Transverse colon (tissue), 4 donors: ENCODE results near the gene HPSE2. TPM values are rescaled to one million over a fixed set of nuclear protein-coding genes. Genes with fewer than 3 reads are reported as not detected.

Experiments
- DNase-seq: peaks from one replicate; pipeline ENCODE4 v3.0.0-alpha.2; 2019
- H3K27ac ChIP-seq, 4 donors: fragments of 200-600 bp; sonication (generic); 2 replicates each; pipeline ENCODE4 v1.5.1; 2016 to 2018; ENCODE audit warnings: inconsistent platforms in 4 of 4
- H3K27me3 ChIP-seq: fragments of 200-600 bp; sonication (generic); 2 replicates; pipeline ENCODE4 v1.5.1; 2017; ENCODE audit warnings: inconsistent platforms
- H3K36me3 ChIP-seq, 4 donors: fragments of 200-600 bp; sonication (generic); 2 replicates each; pipeline ENCODE4 v1.5.1; 2017 to 2019; ENCODE audit warnings: inconsistent platforms in 4 of 4
- H3K4me1 ChIP-seq, 4 donors: fragments of 200-600 bp; sonication (generic); 2 replicates each; pipeline ENCODE4 v1.5.1; 2017 to 2020; ENCODE audit warnings: inconsistent platforms in 4 of 4
- H3K4me3 ChIP-seq, 4 donors: fragments of 200-600 bp; sonication (generic); 1 replicate in 1 of 4; 2 replicates in 3 of 4; pipeline versions ENCODE4 v1.5.1 to v1.6.1; 2017 to 2019; ENCODE audit warnings: inconsistent platforms in 4 of 4
- H3K9me3 ChIP-seq, 2 donors: fragments of 200-600 bp; sonication (generic); 2 replicates each; pipeline ENCODE4 v1.5.1; 2017 to 2019; ENCODE audit warnings: inconsistent platforms in 2 of 2
- CTCF ChIP-seq, 5 experiments: fragments of 200-600 bp in 3 of 5; fragments of 450-650 bp in 2 of 5; sonication (generic) in 3 of 5; IDR thresholded peaks; 1 replicate in 2 of 5; 2 replicates in 3 of 5; pipeline ENCODE4 v1.5.1; 2016 to 2017; ENCODE audit warnings: antibody characterized with exemption in 5 of 5, inconsistent platforms in 3 of 5, mild to moderate bottlenecking in 2 of 5, moderate library complexity in 1 of 5
- EP300 ChIP-seq: sonication (generic); formaldehyde crosslinking; IDR thresholded peaks from one replicate; pipeline ENCODE4 v1.6.1; 2017; ENCODE audit warnings: antibody characterized with exemption, low read depth
- POLR2A ChIP-seq: fragments of 450-650 bp; IDR thresholded peaks from one replicate; pipeline ENCODE4 v1.6.1; 2016; ENCODE audit warnings: antibody characterized with exemption, mild to moderate bottlenecking, moderate library complexity
- POLR2AphosphoS5 ChIP-seq, 3 donors: sonication (generic); formaldehyde crosslinking; IDR thresholded peaks; one replicate each; pipeline ENCODE4 v1.6.1; 2016; ENCODE audit warnings: antibody characterized with exemption in 3 of 3
- WGBS, 2 donors: methylation state at CpG; one replicate each; pipeline ENCODE4 v1.1.5; 2018; ENCODE audit warnings: low coverage in 1 of 2; 5-methylcytosine and 5-hydroxymethylcytosine counted together
- in situ Hi-C, 4 donors: fragments of 200-750 bp; cut with MboI; loops; one replicate each; pipeline versions ENCODE4 v1.15.0 to v1.15.1; 2017; ENCODE audit warnings: low sequenced_read_pairs in 3 of 4, low pct_ligation_motif_present in 1 of 4, low pct_unique_long_range_greater_than_20kb in 1 of 4
- intact Hi-C: fragments of 100-400 bp; cut with DNase I; formaldehyde crosslinking; loops from one replicate; pipeline ENCODE4 v1.15.1; 2023; ENCODE audit warnings: low total_unique reads
- total RNA-seq, 4 donors: library from RNA; depleted of rRNA; stranded (reverse); fragments of >200 nt; gene quantifications; one replicate each; pipeline ENCODE4 v1.1.0, GENCODE V29; 2016

The HPSE2 gene
- total RNA-seq, 4 donors from 2014 or later, result 2.2 to 3.0 TPM; not detected in 2

GRCh38 chr10:98917828-98918227 lies 317.8 kb downstream of the HPSE2 start:
- TF ChIP-seq EP300 (no peak), CTCF (IDR thresholded peaks at IDR 0.05) (no peak), POLR2A (no peak)
- in situ Hi-C loops (no loop called here), intact Hi-C loops (no loop called here)
- Histone ChIP-seq H3K36me3 (no peaks in the 10 kb centered on the region), H3K4me3 (no peak overlapping the region), H3K4me1 (peaks cover 0 to 5% (median 0%) of the 10 kb centered on the region in 4 donors), H3K27me3 (no peaks in the 10 kb centered on the region), H3K9me3 (no peaks in the 10 kb centered on the region), H3K27ac (no peak overlapping the region)
- DNase-seq, result no peak
- WGBS, 2 donors, result 75 to 89% methylated on average over 2 of the region's 2 CpGs

GRCh38 chr10:98916526-98917125 lies 319.0 kb downstream of the HPSE2 start:
- no peak for TF ChIP-seq CTCF (IDR thresholded peaks at IDR 0.05)
- TF ChIP-seq POLR2AphosphoS5 (IDR thresholded peaks at IDR 0.05), result no peak
- TF ChIP-seq EP300, result no peak
- TF ChIP-seq POLR2A, result no peak
- no peak for DNase-seq
- peaks cover 0 to 5% (median 0%) of the 10 kb centered on the region in 4 donors for H3K4me1 ChIP-seq
- no peak overlapping the region for H3K27ac ChIP-seq
- intact Hi-C loops (no loop called here), in situ Hi-C loops (no loop called here)
- 43 to 75% methylated on average over 1 of the region's 1 CpG for WGBS, 2 donors
- no peaks in the 10 kb centered on the region for H3K9me3 ChIP-seq
- H3K27me3 ChIP-seq, result no peaks in the 10 kb centered on the region
- H3K4me3 ChIP-seq, result no peak overlapping the region
- no peaks in the 10 kb centered on the region for H3K36me3 ChIP-seq

GRCh38 chr10:98915911-98916310 lies 319.7 kb downstream of the HPSE2 start:
- Histone ChIP-seq H3K27me3 (no peaks in the 10 kb centered on the region), H3K4me3 (no peak overlapping the region), H3K36me3 (no peaks in the 10 kb centered on the region), H3K4me1 (peaks cover 0 to 5% (median 0%) of the 10 kb centered on the region in 4 donors), H3K27ac (no peak overlapping the region), H3K9me3 (no peaks in the 10 kb centered on the region)
- DNase-seq, result no peak
- 13 to 50% methylated on average over 1 of the region's 1 CpG for WGBS, 2 donors
- in situ Hi-C loops, result no loop called here
- TF ChIP-seq POLR2A, result no peak
- intact Hi-C loops, result no loop called here

GRCh38 chr10:98910546-98910945 lies 325.1 kb downstream of the HPSE2 start:
- TF ChIP-seq EP300, result no peak
- no peak for TF ChIP-seq POLR2A
- TF ChIP-seq POLR2AphosphoS5 (IDR thresholded peaks at IDR 0.05), result no peak
- TF ChIP-seq CTCF (IDR thresholded peaks at IDR 0.05), result no peak
- in situ Hi-C loops (no loop called here), intact Hi-C loops (no loop called here)
- WGBS, 2 donors, result 73% methylated on average over 3 of the region's 3 CpGs
- H3K27me3 ChIP-seq, result no peaks in the 10 kb centered on the region
- H3K4me3 ChIP-seq, result no peak overlapping the region
- no peaks in the 10 kb centered on the region for H3K36me3 ChIP-seq
- DNase-seq, result no peak
- no peaks in the 10 kb centered on the region for H3K9me3 ChIP-seq
- H3K27ac ChIP-seq, result no peak overlapping the region
- H3K4me1 ChIP-seq, result no peaks in the 10 kb centered on the region

- Histone ChIP-seq H3K4me3 (no peak overlapping the region), H3K4me1 (no peaks in the 10 kb centered on the region), H3K9me3 (no peaks in the 10 kb centered on the region), H3K27ac (no peak overlapping the region), H3K27me3 (no peaks in the 10 kb centered on the region), H3K36me3 (no peaks in the 10 kb centered on the region)
- in situ Hi-C loops (no loop called here), intact Hi-C loops (no loop called here)
- no peak for DNase-seq
- no peak for TF ChIP-seq POLR2A
- TF ChIP-seq POLR2AphosphoS5 (IDR thresholded peaks at IDR 0.05), result no peak
- TF ChIP-seq CTCF (IDR thresholded peaks at IDR 0.05), result no peak
- TF ChIP-seq EP300, result no peak
These were observed 325.6 kb downstream of the HPSE2 start for GRCh38 chr10:98910048-98910447.
